OCI-LY7 (cell line): ENCODE results near the gene USP46. TPM values are rescaled to one million over a fixed set of nuclear protein-coding genes. Genes with fewer than 3 reads are reported as not detected.

ENCODE experiments used
- BruUV-seq: library from RNA; stranded (reverse); fragments of 400-500 nt; replicated peaks from 2 replicates; lab custom pipeline; 2021; lab: Mats Ljungman, UMichigan
- CTCF ChIA-PET: fragments of 300-600 bp; sonication (Branson Sonifier 250); formaldehyde crosslinking; loops from one replicate; lab custom pipeline; 2022; ENCODE audit warnings: antibody characterized with exemption; ENCODE audit not compliant: unreplicated experiment; lab: Charles Lee
- POLR2A ChIA-PET: fragments of 300-600 bp; sonication (Branson Sonifier 250); formaldehyde crosslinking; loops from one replicate; lab custom pipeline; 2022; ENCODE audit warnings: antibody characterized with exemption; lab: Charles Lee
- DNase-seq: peaks from one replicate; pipeline ENCODE4 v3.0.0-alpha.2; 2015; ENCODE audit warnings: low spot score
- H2AFZ ChIP-seq: fragments of 200-600 bp; sonication (generic), shearing (Covaris generic); 2 replicates; pipeline ENCODE4 v1.6.1; 2014; ENCODE audit warnings: mild to moderate bottlenecking, antibody characterized with exemption, low read length, moderate library complexity
- H3K27ac ChIP-seq: fragments of 200-600 bp; sonication (generic); 2 replicates; pipeline ENCODE4 v1.5.1; 2014; ENCODE audit warnings: mixed run types, low read depth, mild to moderate bottlenecking, moderate library complexity, low read length, inconsistent platforms; ENCODE audit not compliant: poor library complexity, severe bottlenecking
- H3K36me3 ChIP-seq: fragments of 200-600 bp; sonication (generic); 2 replicates; pipeline ENCODE4 v1.6.1; 2014; ENCODE audit warnings: mild to moderate bottlenecking, antibody characterized with exemption, low read length, moderate library complexity, mixed read lengths; ENCODE audit not compliant: insufficient read depth
- H3K4me1 ChIP-seq: fragments of 200-600 bp; sonication (generic); 2 replicates; pipeline ENCODE4 v1.5.1; 2014; ENCODE audit warnings: mild to moderate bottlenecking, low read length; ENCODE audit not compliant: insufficient read depth, poor library complexity, severe bottlenecking
- H3K4me2 ChIP-seq: fragments of 200-600 bp; sonication (generic); 2 replicates; pipeline ENCODE4 v1.6.1; 2014; ENCODE audit warnings: mild to moderate bottlenecking, low read length
- H3K4me3 ChIP-seq: fragments of 200-600 bp; sonication (generic); 2 replicates; pipeline ENCODE4 v1.5.1; 2014; ENCODE audit warnings: mild to moderate bottlenecking, low read depth, low read length; ENCODE audit not compliant: poor library complexity, severe bottlenecking
- H3K79me2 ChIP-seq: fragments of 200-600 bp; sonication (generic); 2 replicates; pipeline ENCODE4 v1.6.1; 2016; ENCODE audit warnings: low read depth, mild to moderate bottlenecking, low read length, moderate library complexity, mixed read lengths; ENCODE audit not compliant: insufficient read depth
- H3K9me2 ChIP-seq: fragments of 200-600 bp; sonication (generic); 2 replicates; pipeline ENCODE4 v1.6.1; 2016; ENCODE audit warnings: mild to moderate bottlenecking, low read length, mixed read lengths; ENCODE audit not compliant: insufficient read depth
- H3K9me3 ChIP-seq: fragments of 200-600 bp; sonication (generic); 2 replicates; pipeline ENCODE4 v1.6.1; 2014; ENCODE audit warnings: mild to moderate bottlenecking, mixed run types, low read length, mixed read lengths
- H4K20me1 ChIP-seq: fragments of 200-600 bp; sonication (generic); 2 replicates; pipeline ENCODE4 v1.6.1; 2014; ENCODE audit warnings: mild to moderate bottlenecking, antibody characterized with exemption, low read length, moderate library complexity, mixed read lengths; ENCODE audit not compliant: insufficient read depth
- CTCF ChIP-seq: fragments of 200-600 bp; sonication (generic); conservative IDR thresholded peaks from 2 replicates; pipeline ENCODE4 v1.5.1; 2014; ENCODE audit warnings: mild to moderate bottlenecking, antibody characterized with exemption, low read length, moderate library complexity, mixed read lengths
- EZH2phosphoT487 ChIP-seq: fragments of 200-600 bp; sonication (generic); IDR thresholded peaks from 2 replicates; pipeline ENCODE4 v1.6.1; 2018; ENCODE audit warnings: low read depth, borderline replicate concordance, mild to moderate bottlenecking, mixed run types, antibody characterized with exemption, low read length, moderate library complexity, mixed read lengths
- intact Hi-C: fragments of 100-400 bp; cut with micrococcal nuclease; formaldehyde crosslinking; loops from one replicate; pipeline ENCODE4 v1.10.0; 2022; ENCODE audit not compliant: unreplicated experiment
- total RNA-seq, 2 experiments: library from RNA; depleted of rRNA in 1 of 2; stranded (reverse); fragments of >200 nt in 1 of 2; shearing (Covaris generic) in 1 of 2; gene quantifications; 2 replicates each; pipeline ENCODE4 v1.2.3, GENCODE V29; 2014 to 2022

USP46 gene
- total RNA-seq, 2 experiments from 2014 or later = 5.4 to 15.8 TPM

GRCh38 chr4:52595001-52595400, 64.1 kb downstream of the USP46 start:
- BruUV-seq = no TSS peak
- no peak overlapping the region for H3K27ac ChIP-seq

GRCh38 chr4:52592287-52592686, 66.8 kb downstream of the USP46 start:
- Histone ChIP-seq H2AFZ (no peak overlapping the region), H3K4me3 (no peak overlapping the region), H3K9me3 (no peaks in the 10 kb centered on the region), H3K4me1 (no peaks in the 10 kb centered on the region), H3K27ac (no peak overlapping the region), H3K79me2 (no peaks in the 10 kb centered on the region), H3K9me2 (no peaks in the 10 kb centered on the region), H3K36me3 (peaks cover 9% of the 10 kb centered on the region; the same call in 1 of the 2 replicates), H3K4me2 (no peak overlapping the region), H4K20me1 (no peaks in the 10 kb centered on the region)
- DNase-seq = no peak
- ChIA-PET POLR2A (interaction anchor here (0.8 kb wide), 1 partner anchor 88 kb away, joined by 4 read pairs; no protein-coding TSS in a partner anchor), CTCF (no interaction called here)
- intact Hi-C loops = no loop called here
- BruUV-seq = no TSS peak
- TF ChIP-seq EZH2phosphoT487 = no peak
- TF ChIP-seq CTCF = no peak

More at GRCh38 chr4:52595001-52595400, 64.1 kb downstream of the USP46 start:
- Histone ChIP-seq H3K4me3 (no peak overlapping the region), H3K9me2 (no peaks in the 10 kb centered on the region), H3K4me2 (no peak overlapping the region), H3K4me1 (no peaks in the 10 kb centered on the region), H4K20me1 (no peaks in the 10 kb centered on the region), H2AFZ (no peak overlapping the region), H3K79me2 (no peaks in the 10 kb centered on the region), H3K9me3 (no peaks in the 10 kb centered on the region), H3K36me3 (peaks cover 15% of the 10 kb centered on the region; the same call in 1 of the 2 replicates)
- DNase-seq = no peak
- POLR2A ChIA-PET = no interaction called here
- TF ChIP-seq CTCF = no peak
- TF ChIP-seq EZH2phosphoT487 = no peak
- intact Hi-C loops = no loop called here
- CTCF ChIA-PET = no interaction called here

- CTCF ChIA-PET = no interaction called here
- Histone ChIP-seq H3K9me3 (no peaks in the 10 kb centered on the region), H3K9me2 (no peaks in the 10 kb centered on the region), H3K27ac (no peak overlapping the region), H3K4me2 (no peak overlapping the region), H3K4me3 (no peak overlapping the region), H3K79me2 (no peaks in the 10 kb centered on the region), H3K4me1 (no peaks in the 10 kb centered on the region), H4K20me1 (no peaks in the 10 kb centered on the region), H2AFZ (no peak overlapping the region), H3K36me3 (no peaks in the 10 kb centered on the region)
- TF ChIP-seq EZH2phosphoT487 = no peak
- POLR2A ChIA-PET = interaction anchor here (0.6 to 0.8 kb wide), 2 partner anchors 18 to 398 kb away, joined by 3 to 5 read pairs; no protein-coding TSS in a partner anchor
- DNase-seq = no peak
- no TSS peak for BruUV-seq
- intact Hi-C loops = no loop called here
Observed at GRCh38 chr4:52588771-52589591, 70.1 kb downstream of the USP46 start.
